MM.1S (cell line): ENCODE data around the gene UBE2E2.

Experiments
- DNase-seq: peaks from one replicate; pipeline ENCODE4 v3.0.0-alpha.2; 2015
- H2AFZ ChIP-seq: fragments of 300-600 bp; sonication (generic); 2 replicates; pipeline ENCODE4 v1.6.0; 2016; ENCODE audit warnings: antibody characterized with exemption, low read length
- H3F3A ChIP-seq: fragments of 300-600 bp; sonication (generic); 2 replicates; pipeline ENCODE4 v1.6.1; 2016; ENCODE audit warnings: mild to moderate bottlenecking, antibody characterized with exemption, low read length, moderate library complexity, mixed read lengths; ENCODE audit not compliant: insufficient read depth
- H3K27ac ChIP-seq: fragments of 300-600 bp; sonication (generic); 2 replicates; pipeline ENCODE4 v1.5.1; 2016; ENCODE audit warnings: mild to moderate bottlenecking, low read length
- H3K27me3 ChIP-seq: fragments of 300-600 bp; sonication (generic); replicated peaks from 2 replicates; pipeline ENCODE4 v1.6.0; 2016; ENCODE audit warnings: low read length; ENCODE audit not compliant: insufficient read depth
- H3K36me3 ChIP-seq: fragments of 300-600 bp; sonication (generic); replicated peaks from 2 replicates; pipeline ENCODE4 v1.6.1; 2016; ENCODE audit warnings: mild to moderate bottlenecking, low read length, mixed read lengths; ENCODE audit not compliant: insufficient read depth
- H3K4me1 ChIP-seq: fragments of 300-600 bp; sonication (generic); 2 replicates; pipeline ENCODE4 v1.6.1; 2016; ENCODE audit warnings: low read length, mixed read lengths
- H3K4me2 ChIP-seq: fragments of 300-600 bp; sonication (generic); 2 replicates; pipeline ENCODE4 v1.6.0; 2016; ENCODE audit warnings: low read depth, low read length
- H3K4me3 ChIP-seq: fragments of 300-600 bp; sonication (generic); 2 replicates; pipeline ENCODE4 v1.5.1; 2016; ENCODE audit warnings: low read length, mixed read lengths
- H3K79me2 ChIP-seq: fragments of 300-600 bp; sonication (generic); 2 replicates; pipeline ENCODE4 v1.6.1; 2016; ENCODE audit warnings: mixed run types, low read length, mixed read lengths
- H3K9ac ChIP-seq: fragments of 300-600 bp; sonication (generic); 2 replicates; pipeline ENCODE4 v1.6.1; 2016; ENCODE audit warnings: low read length, mixed read lengths
- H3K9me2 ChIP-seq: fragments of 300-600 bp; sonication (generic); replicated peaks from 2 replicates; pipeline ENCODE4 v1.6.1; 2016; ENCODE audit warnings: mild to moderate bottlenecking, low read length, mixed read lengths; ENCODE audit not compliant: insufficient read depth
- H3K9me3 ChIP-seq: fragments of 300-600 bp; sonication (generic); replicated peaks from 2 replicates; pipeline ENCODE4 v1.6.1; 2016; ENCODE audit warnings: mild to moderate bottlenecking, low read length, mixed read lengths; ENCODE audit not compliant: insufficient read depth
- H4K20me1 ChIP-seq: fragments of 300-600 bp; sonication (generic); 2 replicates; pipeline ENCODE4 v1.6.1; 2016; ENCODE audit warnings: mild to moderate bottlenecking, low read length, moderate library complexity, mixed read lengths; ENCODE audit not compliant: insufficient read depth
- CTCF ChIP-seq: fragments of 300-600 bp; sonication (generic); IDR thresholded peaks from 2 replicates; pipeline ENCODE4 v1.5.1; 2016; ENCODE audit warnings: antibody characterized with exemption, low read length, mixed read lengths
- EZH2 ChIP-seq: fragments of 300-600 bp; sonication (generic); optimal IDR thresholded peaks from 2 replicates; pipeline ENCODE3; 2017; ENCODE audit warnings: low read depth, mild to moderate bottlenecking, antibody characterized with exemption, low read length, mixed read lengths
- EZH2phosphoT487 ChIP-seq: fragments of 300-600 bp; sonication (generic); IDR thresholded peaks from 2 replicates; pipeline ENCODE4 v1.6.1; 2018; ENCODE audit warnings: antibody characterized with exemption, low read length

UBE2E2 gene

DNA sequence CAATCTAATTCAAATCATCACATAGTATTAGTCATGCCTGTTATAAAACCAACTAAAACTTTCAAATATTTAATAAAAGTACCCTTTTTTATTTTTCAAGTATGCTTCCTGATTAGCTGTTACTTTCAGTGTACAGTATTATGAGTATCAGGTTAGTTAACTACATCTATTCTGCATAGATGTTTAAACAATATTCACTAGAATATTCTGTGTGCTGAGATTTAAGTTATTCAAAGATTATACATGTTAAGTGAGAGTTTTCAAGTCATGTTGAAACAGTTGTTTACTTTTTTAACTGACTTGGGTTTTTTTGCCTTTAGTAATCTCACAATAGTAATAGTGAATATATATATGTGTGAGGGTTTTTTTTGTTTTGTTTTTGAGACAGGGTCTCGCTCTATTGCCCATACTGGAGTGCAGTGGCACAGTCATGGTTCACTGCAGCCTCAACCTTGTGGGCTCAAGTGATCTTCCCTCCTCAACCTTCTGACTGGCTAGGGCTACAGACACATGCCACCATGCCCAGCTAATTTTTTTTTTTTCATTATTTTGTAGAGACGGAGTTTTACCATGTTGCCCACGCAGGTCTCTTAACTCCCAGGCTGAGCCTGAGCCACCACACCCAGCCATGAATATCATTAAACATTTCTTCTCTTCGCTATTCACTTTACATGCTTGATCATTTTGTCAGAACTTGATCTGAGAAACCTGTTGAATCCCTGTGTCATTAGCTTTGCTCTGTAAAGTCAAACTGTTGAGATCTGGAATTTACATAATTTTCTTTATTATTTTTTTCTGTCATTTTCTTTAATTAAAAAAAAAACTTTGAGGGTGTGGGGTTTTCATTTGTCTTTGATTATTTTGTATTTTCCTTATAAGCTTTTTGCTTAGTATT lies 316.4 kb downstream of the UBE2E2 start:
- Histone ChIP-seq H3K4me3 (no peak overlapping the region), H3K4me1 (no peaks in the 10 kb centered on the region), H3K9me3 (no peaks in the 10 kb centered on the region), H3K4me2 (no peak overlapping the region), H3K27ac (no peak overlapping the region), H3K27me3 (no peaks in the 10 kb centered on the region), H3K79me2 (no peaks in the 10 kb centered on the region), H3K36me3 (no peaks in the 10 kb centered on the region), H3K9ac (no peak overlapping the region), H2AFZ (no peak overlapping the region), H3F3A (no peaks in the 10 kb centered on the region), H4K20me1 (no peaks in the 10 kb centered on the region), H3K9me2 (no peaks in the 10 kb centered on the region)
- TF ChIP-seq EZH2phosphoT487 (no peak), CTCF (no peak), EZH2 (no peak)
- no peak for DNase-seq

DNA sequence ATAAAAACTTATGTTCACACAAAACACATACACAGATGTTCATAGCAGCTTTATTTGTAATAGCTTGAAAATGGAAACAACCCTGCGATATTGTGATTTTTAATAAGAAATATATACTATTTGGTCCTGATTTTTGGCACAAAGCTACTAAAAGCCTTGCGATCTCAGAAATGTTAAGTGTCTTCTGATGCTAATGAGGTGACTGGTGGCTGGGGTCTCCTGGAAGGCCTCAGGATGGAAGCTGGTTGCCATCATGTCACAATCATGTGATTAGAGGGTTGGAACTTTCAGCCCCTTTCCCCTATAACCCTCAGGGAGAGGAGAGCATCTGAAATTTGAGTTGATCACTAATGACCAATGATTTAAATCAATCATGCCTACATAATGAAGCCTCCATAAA lies 324.2 kb downstream of the UBE2E2 start:
- H3K4me2 ChIP-seq: no peak overlapping the region
- no peaks in the 10 kb centered on the region for H3K9me3 ChIP-seq
- no peaks in the 10 kb centered on the region for H3K4me1 ChIP-seq
- H3F3A ChIP-seq: no peaks in the 10 kb centered on the region
- no peak for DNase-seq
- H2AFZ ChIP-seq: no peak overlapping the region
- TF ChIP-seq EZH2 (no peak), EZH2phosphoT487 (no peak), CTCF (no peak)
- no peak overlapping the region for H3K4me3 ChIP-seq
- no peak overlapping the region for H3K9ac ChIP-seq
- no peaks in the 10 kb centered on the region for H3K9me2 ChIP-seq
- no peaks in the 10 kb centered on the region for H4K20me1 ChIP-seq
- no peaks in the 10 kb centered on the region for H3K79me2 ChIP-seq
- no peaks in the 10 kb centered on the region for H3K36me3 ChIP-seq
- H3K27ac ChIP-seq: no peak overlapping the region
- H3K27me3 ChIP-seq: no peaks in the 10 kb centered on the region

- Histone ChIP-seq H3K36me3 (no peaks in the 10 kb centered on the region), H4K20me1 (no peaks in the 10 kb centered on the region), H3K4me3 (no peak overlapping the region), H3F3A (no peaks in the 10 kb centered on the region), H3K9ac (no peak overlapping the region), H3K79me2 (no peaks in the 10 kb centered on the region), H3K9me3 (no peaks in the 10 kb centered on the region), H2AFZ (no peak overlapping the region), H3K4me1 (no peaks in the 10 kb centered on the region), H3K27ac (no peak overlapping the region), H3K27me3 (no peaks in the 10 kb centered on the region), H3K9me2 (no peaks in the 10 kb centered on the region), H3K4me2 (no peak overlapping the region)
- no peak for DNase-seq
- no peak for TF ChIP-seq CTCF
Observed at GRCh38 chr3:23533596-23533995, 330.5 kb downstream of the UBE2E2 start.
